Transverse colon (tissue), 4 donors: Measurements from ENCODE around the gene PCARE. TPM values are rescaled to one million over a fixed set of nuclear protein-coding genes. Genes with fewer than 3 reads are reported as not detected.

ENCODE experiments used
- DNase-seq: peaks from one replicate; pipeline ENCODE4 v3.0.0-alpha.2; 2019
- H3K27ac ChIP-seq, 4 donors: fragments of 200-600 bp; sonication (generic); 2 replicates each; pipeline ENCODE4 v1.5.1; 2016 to 2018; ENCODE audit warnings: inconsistent platforms in 4 of 4
- H3K27me3 ChIP-seq: fragments of 200-600 bp; sonication (generic); 2 replicates; pipeline ENCODE4 v1.5.1; 2017; ENCODE audit warnings: inconsistent platforms
- H3K36me3 ChIP-seq, 4 donors: fragments of 200-600 bp; sonication (generic); 2 replicates each; pipeline ENCODE4 v1.5.1; 2017 to 2019; ENCODE audit warnings: inconsistent platforms in 4 of 4
- H3K4me1 ChIP-seq, 4 donors: fragments of 200-600 bp; sonication (generic); 2 replicates each; pipeline ENCODE4 v1.5.1; 2017 to 2020; ENCODE audit warnings: inconsistent platforms in 4 of 4
- H3K4me3 ChIP-seq, 4 donors: fragments of 200-600 bp; sonication (generic); 1 replicate in 1 of 4; 2 replicates in 3 of 4; pipeline versions ENCODE4 v1.5.1 to v1.6.1; 2017 to 2019; ENCODE audit warnings: inconsistent platforms in 4 of 4
- H3K9me3 ChIP-seq, 2 donors: fragments of 200-600 bp; sonication (generic); 2 replicates each; pipeline ENCODE4 v1.5.1; 2017 to 2019; ENCODE audit warnings: inconsistent platforms in 2 of 2
- EP300 ChIP-seq: sonication (generic); formaldehyde crosslinking; IDR thresholded peaks from one replicate; pipeline ENCODE4 v1.6.1; 2017; ENCODE audit warnings: antibody characterized with exemption, low read depth
- POLR2A ChIP-seq: fragments of 450-650 bp; IDR thresholded peaks from one replicate; pipeline ENCODE4 v1.6.1; 2016; ENCODE audit warnings: antibody characterized with exemption, mild to moderate bottlenecking, moderate library complexity
- POLR2AphosphoS5 ChIP-seq, 3 donors: sonication (generic); formaldehyde crosslinking; IDR thresholded peaks; one replicate each; pipeline ENCODE4 v1.6.1; 2016; ENCODE audit warnings: antibody characterized with exemption in 3 of 3
- WGBS, 2 donors: methylation state at CpG; one replicate each; pipeline ENCODE4 v1.1.5; 2018; ENCODE audit warnings: low coverage in 1 of 2; 5-methylcytosine and 5-hydroxymethylcytosine counted together
- in situ Hi-C, 4 donors: fragments of 200-750 bp; cut with MboI; loops; one replicate each; pipeline versions ENCODE4 v1.15.0 to v1.15.1; 2017; ENCODE audit warnings: low sequenced_read_pairs in 3 of 4, low pct_ligation_motif_present in 1 of 4, low pct_unique_long_range_greater_than_20kb in 1 of 4
- intact Hi-C: fragments of 100-400 bp; cut with DNase I; formaldehyde crosslinking; loops from one replicate; pipeline ENCODE4 v1.15.1; 2023; ENCODE audit warnings: low total_unique reads
- total RNA-seq, 4 donors: library from RNA; depleted of rRNA; stranded (reverse); fragments of >200 nt; gene quantifications; one replicate each; pipeline ENCODE4 v1.1.0, GENCODE V29; 2016
- TF ChIP-seq, protein P1 (sequence below), 5 experiments: fragments of 200-600 bp in 3 of 5; fragments of 450-650 bp in 2 of 5; sonication (generic) in 3 of 5; IDR thresholded peaks; 1 replicate in 2 of 5; 2 replicates in 3 of 5; pipeline ENCODE4 v1.5.1; 2016 to 2017; ENCODE audit warnings: antibody characterized with exemption in 5 of 5, inconsistent platforms in 3 of 5, mild to moderate bottlenecking in 2 of 5, moderate library complexity in 1 of 5

PCARE gene
- total RNA-seq, 4 donors from 2014 or later: under 0.01 TPM; not detected in 3

DNA sequence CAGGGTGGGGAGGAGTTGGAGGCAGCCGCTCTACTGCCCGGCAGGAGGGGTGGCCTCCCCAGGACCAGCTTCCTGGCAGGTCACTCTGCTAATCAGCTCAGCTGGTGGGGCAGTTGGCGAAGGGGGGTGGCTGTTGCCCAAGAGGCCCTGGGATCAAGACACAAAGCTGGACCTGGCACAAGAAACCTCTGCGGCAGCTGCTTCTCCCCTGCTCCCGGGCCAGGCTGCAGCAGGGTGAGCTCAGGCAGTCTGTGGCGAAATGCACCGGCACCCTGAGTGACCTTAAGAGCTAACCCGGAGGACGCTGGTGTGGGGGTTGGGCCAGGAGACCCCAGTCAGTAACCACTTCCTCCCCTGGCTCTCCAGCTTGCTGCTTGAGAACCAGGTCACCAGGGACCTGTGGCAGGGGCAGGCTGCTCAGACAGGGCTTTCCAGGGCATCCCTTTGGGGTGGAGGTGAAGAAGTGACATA, 62.1 kb downstream of the PCARE start:
- TF ChIP-seq, protein P1, sequence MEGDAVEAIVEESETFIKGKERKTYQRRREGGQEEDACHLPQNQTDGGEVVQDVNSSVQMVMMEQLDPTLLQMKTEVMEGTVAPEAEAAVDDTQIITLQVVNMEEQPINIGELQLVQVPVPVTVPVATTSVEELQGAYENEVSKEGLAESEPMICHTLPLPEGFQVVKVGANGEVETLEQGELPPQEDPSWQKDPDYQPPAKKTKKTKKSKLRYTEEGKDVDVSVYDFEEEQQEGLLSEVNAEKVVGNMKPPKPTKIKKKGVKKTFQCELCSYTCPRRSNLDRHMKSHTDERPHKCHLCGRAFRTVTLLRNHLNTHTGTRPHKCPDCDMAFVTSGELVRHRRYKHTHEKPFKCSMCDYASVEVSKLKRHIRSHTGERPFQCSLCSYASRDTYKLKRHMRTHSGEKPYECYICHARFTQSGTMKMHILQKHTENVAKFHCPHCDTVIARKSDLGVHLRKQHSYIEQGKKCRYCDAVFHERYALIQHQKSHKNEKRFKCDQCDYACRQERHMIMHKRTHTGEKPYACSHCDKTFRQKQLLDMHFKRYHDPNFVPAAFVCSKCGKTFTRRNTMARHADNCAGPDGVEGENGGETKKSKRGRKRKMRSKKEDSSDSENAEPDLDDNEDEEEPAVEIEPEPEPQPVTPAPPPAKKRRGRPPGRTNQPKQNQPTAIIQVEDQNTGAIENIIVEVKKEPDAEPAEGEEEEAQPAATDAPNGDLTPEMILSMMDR (IDR thresholded peaks at IDR 0.05): no peak
- no peak for TF ChIP-seq POLR2AphosphoS5 (IDR thresholded peaks at IDR 0.05)
- no peak for TF ChIP-seq EP300
- no peak for TF ChIP-seq POLR2A
- H3K27me3 ChIP-seq: no peaks in the 10 kb centered on the region
- peaks cover 3 to 33% (median 15%) of the 10 kb centered on the region in 4 donors for H3K4me1 ChIP-seq
- WGBS, 2 donors: 60% methylated on average over 9 of the region's 9 CpGs; no CpG with 5 or more reads in 1 of the 2 donors
- DNase-seq: peak; percentile 42
- peak overlapping the region; percentile 25 to 53 (median 44) for H3K27ac ChIP-seq
- in situ Hi-C loops: no loop called here
- no peaks in the 10 kb centered on the region for H3K9me3 ChIP-seq
- H3K36me3 ChIP-seq: no peaks in the 10 kb centered on the region
- H3K4me3 ChIP-seq: no peak overlapping the region
- intact Hi-C loops: loop anchor here (10.0 kb wide), 1 partner anchor 57 kb away; no protein-coding TSS in a partner anchor

Other genes starting within 250 kb of the PCARE start
- gene TRMT61B, start 204.2 kb downstream of the PCARE start, total RNA-seq: 1 to 10 TPM in 3 of 4 donors, not detected in 1; 1.4 to 7.0 (median 6.0) TPM
- 100 to 1,000 TPM in 1 of 4 donors, 10 to 100 TPM in 3; 15.8 to 399 (median 46.0) TPM for gene WDR43, start 179.9 kb downstream of the PCARE start, total RNA-seq
- gene TOGARAM2, start 93.2 kb downstream of the PCARE start, total RNA-seq: 1 to 10 TPM in 2 of 4 donors, under 1 TPM in 1, not detected in 1; 0.79 to 7.1 (median 3.1) TPM
- 10 to 100 TPM; 11.9 to 37.8 (median 22.5) TPM for gene CLIP4, start 40.9 kb upstream of the PCARE start, total RNA-seq